Lower leg skin (tissue), 4 donors: ENCODE measurements around the gene SHFL. TPM values are rescaled to one million over a fixed set of nuclear protein-coding genes. Genes with fewer than 3 reads are reported as not detected.

Source experiments
- DNase-seq, 2 donors: peaks; one replicate each; pipeline ENCODE4 v3.0.0-alpha.2; 2019; ENCODE audit warnings: low spot score in 2 of 2
- H3K4me3 ChIP-seq: fragments of 200-600 bp; sonication (generic); 2 replicates; pipeline ENCODE4 v1.5.1; 2017; ENCODE audit warnings: mild to moderate bottlenecking, low read depth; ENCODE audit not compliant: poor library complexity, severe bottlenecking
- POLR2A ChIP-seq, 2 donors: fragments of 450-650 bp; IDR thresholded peaks; one replicate each; pipeline ENCODE4 v1.6.1; 2016 to 2017; ENCODE audit warnings: antibody characterized with exemption in 2 of 2, mild to moderate bottlenecking in 1 of 2, moderate library complexity in 1 of 2
- WGBS, 2 donors: methylation state at CpG; one replicate each; pipeline ENCODE4 v1.1.5; 2018; 5-methylcytosine and 5-hydroxymethylcytosine counted together
- intact Hi-C: fragments of 100-400 bp; cut with DNase I; formaldehyde crosslinking; loops from one replicate; pipeline ENCODE4 v1.15.0; 2023; ENCODE audit warnings: low total_unique reads
- total RNA-seq, 4 donors: library from RNA; depleted of rRNA; stranded (reverse); fragments of >200 nt; gene quantifications; one replicate each; pipeline ENCODE4 v1.1.0, GENCODE V29; 2016
- TF ChIP-seq, protein P1 (sequence below), 3 donors: fragments of 450-650 bp; IDR thresholded peaks; one replicate each; pipeline ENCODE4 v1.5.1; 2016; ENCODE audit warnings: antibody characterized with exemption in 3 of 3, mild to moderate bottlenecking in 3 of 3, moderate library complexity in 2 of 3

Gene SHFL
- total RNA-seq, 4 donors from 2014 or later = 17.0 to 24.6 (median 23.3) TPM

DNA sequence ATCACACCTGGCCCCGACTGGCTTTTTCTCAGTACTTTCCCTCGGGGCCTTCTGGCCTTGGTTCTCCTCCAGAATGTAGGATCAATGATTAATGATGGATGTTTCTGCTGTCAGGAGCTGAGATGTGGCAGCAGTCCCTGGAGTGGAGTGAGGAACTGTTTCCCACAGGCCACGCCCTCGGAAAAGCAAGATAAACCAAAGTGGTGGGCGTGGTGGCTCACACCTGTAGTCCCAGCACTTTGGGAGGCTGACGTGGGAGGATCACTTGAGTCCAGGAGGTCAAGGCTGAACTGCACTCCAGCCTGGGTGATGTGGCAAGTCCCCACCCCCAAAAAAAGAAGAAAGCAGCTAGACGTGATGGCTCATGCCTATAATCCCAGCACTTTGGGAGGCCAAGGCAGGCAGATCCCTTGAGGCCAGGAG, 7.1 kb upstream of the SHFL start:
- intact Hi-C loops = no loop called here
- 37 to 45% methylated on average over 7 of the region's 7 CpGs for WGBS, 2 donors

DNA sequence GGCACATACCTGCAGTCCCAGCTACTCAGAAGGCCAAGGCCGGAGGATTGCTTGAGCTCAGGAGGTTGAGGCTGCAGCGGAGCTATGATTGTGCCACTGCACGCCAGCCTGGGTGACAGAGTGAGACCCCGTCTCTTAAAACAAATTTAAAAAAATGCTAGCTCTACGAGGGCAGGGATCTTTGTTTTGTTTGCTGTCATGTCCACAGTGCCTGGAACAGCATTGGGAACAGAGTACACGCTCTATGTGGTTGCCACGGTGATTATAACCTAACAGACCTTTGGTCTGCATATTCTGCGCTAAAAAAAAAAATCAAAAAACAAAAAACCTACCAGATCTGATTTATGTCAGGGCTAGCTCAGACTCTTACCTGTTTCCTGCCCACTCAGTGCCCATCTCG, 2.2 kb upstream of the SHFL start:
- intact Hi-C loops = no loop called here
- no peak overlapping the region for H3K4me3 ChIP-seq
- TF ChIP-seq, protein P1, sequence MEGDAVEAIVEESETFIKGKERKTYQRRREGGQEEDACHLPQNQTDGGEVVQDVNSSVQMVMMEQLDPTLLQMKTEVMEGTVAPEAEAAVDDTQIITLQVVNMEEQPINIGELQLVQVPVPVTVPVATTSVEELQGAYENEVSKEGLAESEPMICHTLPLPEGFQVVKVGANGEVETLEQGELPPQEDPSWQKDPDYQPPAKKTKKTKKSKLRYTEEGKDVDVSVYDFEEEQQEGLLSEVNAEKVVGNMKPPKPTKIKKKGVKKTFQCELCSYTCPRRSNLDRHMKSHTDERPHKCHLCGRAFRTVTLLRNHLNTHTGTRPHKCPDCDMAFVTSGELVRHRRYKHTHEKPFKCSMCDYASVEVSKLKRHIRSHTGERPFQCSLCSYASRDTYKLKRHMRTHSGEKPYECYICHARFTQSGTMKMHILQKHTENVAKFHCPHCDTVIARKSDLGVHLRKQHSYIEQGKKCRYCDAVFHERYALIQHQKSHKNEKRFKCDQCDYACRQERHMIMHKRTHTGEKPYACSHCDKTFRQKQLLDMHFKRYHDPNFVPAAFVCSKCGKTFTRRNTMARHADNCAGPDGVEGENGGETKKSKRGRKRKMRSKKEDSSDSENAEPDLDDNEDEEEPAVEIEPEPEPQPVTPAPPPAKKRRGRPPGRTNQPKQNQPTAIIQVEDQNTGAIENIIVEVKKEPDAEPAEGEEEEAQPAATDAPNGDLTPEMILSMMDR (IDR thresholded peaks at IDR 0.05) = no peak
- TF ChIP-seq POLR2A (IDR thresholded peaks at IDR 0.05) = no peak
- WGBS, 2 donors = 79 to 86% methylated on average over 9 of the region's 9 CpGs
- DNase-seq = no peak

More for the DNA sequence above, 7.1 kb upstream of the SHFL start:
- DNase-seq = no peak
- no peak overlapping the region for H3K4me3 ChIP-seq
- TF ChIP-seq, protein P1 (IDR thresholded peaks at IDR 0.05) = no peak
- no peak for TF ChIP-seq POLR2A (IDR thresholded peaks at IDR 0.05)

DNA sequence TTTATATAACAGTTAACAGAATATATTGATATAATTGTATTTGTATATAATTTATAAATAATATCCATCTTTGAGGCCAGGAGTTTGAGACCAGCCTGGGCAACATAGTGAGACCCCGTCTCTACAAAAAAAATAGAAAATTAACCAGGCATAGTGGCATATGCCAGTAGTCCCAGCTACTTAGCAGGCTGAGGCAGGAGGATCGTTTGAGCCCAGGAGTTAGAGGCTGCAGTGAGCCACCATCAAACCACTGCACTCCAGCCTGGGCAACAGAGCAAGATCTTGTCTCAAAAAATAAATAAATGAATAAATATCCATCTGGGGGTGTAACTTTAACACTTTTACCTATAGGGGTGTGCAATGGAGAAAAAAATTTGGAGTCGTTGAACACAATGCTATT, 1.3 kb upstream of the SHFL start:
- 66 to 68% methylated on average over 3 of the region's 3 CpGs for WGBS, 2 donors
- intact Hi-C loops = no loop called here
- H3K4me3 ChIP-seq = no peak overlapping the region
- TF ChIP-seq, protein P1 (IDR thresholded peaks at IDR 0.05) = no peak
- TF ChIP-seq POLR2A (IDR thresholded peaks at IDR 0.05) = no peak
- DNase-seq = no peak

DNA sequence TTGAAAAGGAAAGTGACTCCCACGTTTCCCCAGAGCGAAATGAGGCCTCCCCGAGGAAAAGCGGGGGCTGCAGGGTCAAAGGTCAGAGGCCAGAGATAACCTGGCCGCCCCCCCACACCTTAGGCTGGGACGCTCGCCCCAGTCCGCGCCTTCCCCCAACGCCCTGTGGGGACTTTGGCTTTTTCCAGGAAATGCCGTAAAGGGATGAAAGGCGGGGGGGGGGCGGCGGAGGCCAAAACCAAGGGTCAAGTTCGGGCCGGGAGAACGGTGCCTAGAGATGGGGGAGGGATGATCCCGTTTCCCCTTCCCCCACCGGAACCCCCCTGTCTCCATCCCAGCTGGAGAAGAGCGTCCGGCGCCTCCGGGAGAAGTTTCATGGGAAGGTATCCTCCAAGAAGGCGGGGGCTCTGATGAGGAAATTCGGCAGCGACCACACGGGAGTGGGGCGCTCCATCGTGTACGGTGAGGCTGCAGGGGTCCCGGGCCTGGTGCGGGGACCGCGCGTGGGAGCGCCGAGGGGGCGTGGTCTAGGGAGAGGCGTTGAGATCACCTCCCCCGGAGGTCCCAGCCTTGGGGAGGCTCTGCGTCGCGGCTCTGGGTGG, 575 bp downstream of the SHFL start:
- 5 to 10% methylated on average over 36 to 40 of the region's 43 CpGs for WGBS, 2 donors
- intact Hi-C loops = no loop called here
- TF ChIP-seq, protein P1 (IDR thresholded peaks at IDR 0.05) = no peak
- TF ChIP-seq POLR2A (IDR thresholded peaks at IDR 0.05) = no peak
- DNase-seq = no peak
- peak overlapping the region; percentile 75 for H3K4me3 ChIP-seq

DNA sequence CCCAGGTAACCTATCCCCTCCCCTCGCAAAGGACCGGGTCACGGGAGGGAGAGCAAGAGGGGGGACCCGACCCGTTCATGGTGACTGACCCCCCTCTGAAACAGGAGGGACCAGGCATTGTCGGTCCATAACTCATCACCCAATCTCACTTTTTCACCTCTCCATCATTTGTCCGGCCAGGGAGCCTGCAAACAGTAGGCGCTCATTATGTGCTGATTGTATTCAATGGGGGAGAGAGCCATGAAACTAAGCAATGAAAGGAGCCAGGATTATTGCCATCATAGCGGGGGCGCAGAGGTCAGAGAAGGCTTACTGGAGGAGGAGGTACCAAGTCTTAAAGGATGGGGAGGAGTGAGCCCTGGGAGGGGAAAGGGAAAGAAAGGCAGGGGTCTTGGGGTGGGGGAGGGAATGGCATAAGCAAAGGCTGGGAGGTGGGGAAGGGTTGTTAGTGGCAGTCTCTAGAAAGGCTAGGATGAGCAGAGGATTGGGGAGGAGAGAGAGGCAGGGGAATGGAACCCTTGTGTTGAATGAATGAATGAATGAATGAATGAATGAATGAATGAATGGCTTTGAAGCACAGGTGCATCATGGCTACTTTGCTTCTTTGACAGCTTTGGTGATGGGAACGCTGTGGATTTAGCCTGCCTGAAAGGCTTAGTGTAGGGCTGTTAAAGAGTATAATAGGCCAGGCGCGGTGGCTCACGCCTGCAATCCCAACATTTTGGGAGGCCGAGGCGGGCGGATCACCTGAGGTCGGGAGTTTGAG, 1.4 kb downstream of the SHFL start:
- no peak overlapping the region for H3K4me3 ChIP-seq
- no peak for DNase-seq
- TF ChIP-seq POLR2A (IDR thresholded peaks at IDR 0.05) = no peak
- TF ChIP-seq, protein P1 (IDR thresholded peaks at IDR 0.05) = no peak
- intact Hi-C loops = no loop called here
- WGBS, 2 donors = 86% methylated on average over 18 of the region's 18 CpGs
